HG03159 (cell line): ENCODE results near the gene ZNF415.
"Not testable (repeated sequence)": the region's sequence is repeated elsewhere in the genome, so short reads cannot be mapped to it uniquely, and the experiment has no call there.

Source experiments
- ATAC-seq: cut with Tn5 transposase; IDR thresholded peaks from one replicate; pipeline ENCODE4 v1.9.1; 2021; ENCODE audit warnings: mild to moderate bottlenecking, moderate library complexity; ENCODE audit not compliant: unreplicated experiment

ZNF415 gene

DNA sequence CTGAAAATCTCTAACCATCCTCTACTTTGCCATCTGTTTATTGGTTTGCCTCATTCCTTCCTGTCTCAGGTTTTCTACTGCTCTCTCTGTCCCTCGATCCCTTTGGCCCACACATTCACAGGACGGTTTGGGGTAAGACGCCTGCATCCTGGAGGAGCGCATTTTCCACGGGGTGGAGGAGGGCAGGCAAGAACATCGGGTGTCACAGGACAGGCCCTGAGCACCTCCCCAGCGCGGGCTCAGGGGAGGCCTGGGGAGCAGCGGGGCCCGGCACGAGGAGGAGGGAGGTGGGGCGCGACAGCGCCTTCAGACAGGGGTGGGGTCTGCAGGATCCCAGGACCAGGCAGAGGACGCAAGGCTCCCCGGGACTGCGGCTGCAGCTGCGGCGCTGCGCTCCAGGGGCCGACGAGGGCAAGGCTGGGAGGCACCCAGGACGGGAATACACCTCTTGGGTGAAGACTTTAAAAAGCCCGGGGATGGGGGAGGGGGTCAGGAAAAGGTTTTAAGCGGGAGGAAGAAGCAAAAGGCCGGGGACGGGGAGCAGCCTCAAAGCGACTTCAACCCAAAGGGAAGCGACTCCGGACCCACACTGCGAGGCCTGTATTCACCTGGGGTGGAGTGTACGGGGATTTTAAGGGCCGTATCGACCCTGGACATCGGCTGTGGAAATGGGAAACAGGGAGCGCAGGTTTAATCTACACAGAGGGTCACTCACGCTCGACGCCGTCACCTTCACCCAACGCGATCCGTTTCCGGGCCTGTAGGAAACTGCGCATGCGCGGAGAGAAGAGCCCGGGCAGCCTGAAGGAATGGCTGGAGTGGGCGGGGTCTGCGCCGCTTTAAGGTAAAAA lies at the start of gene ZNF415:
Gene ZNF415, minus strand, starts transcription at position 770 of the 851 bp plus-strand sequence. CDS start 10,234 bp downstream, outside the sequence.
- no peak for ATAC-seq

DNA sequence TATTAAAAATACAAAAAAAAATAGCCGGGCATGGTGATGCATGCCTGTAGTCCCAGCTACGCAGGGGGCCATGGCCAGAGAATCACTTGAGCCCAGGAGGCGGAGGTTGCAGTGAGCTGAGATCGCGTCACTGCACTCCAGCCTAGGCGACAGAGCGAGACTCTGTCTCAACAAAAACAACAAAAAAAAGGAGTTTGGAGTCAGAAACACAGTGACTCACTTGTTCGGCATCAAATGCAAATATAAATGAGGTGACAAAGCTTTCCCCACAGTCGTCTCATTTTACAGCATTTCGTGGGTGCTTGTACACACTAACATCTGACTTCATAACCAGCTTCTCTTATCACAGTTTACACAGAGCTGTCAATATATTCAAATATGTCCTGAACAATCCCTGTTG lies 49.5 kb upstream of the ZNF415 start:
- ATAC-seq = no peak

DNA sequence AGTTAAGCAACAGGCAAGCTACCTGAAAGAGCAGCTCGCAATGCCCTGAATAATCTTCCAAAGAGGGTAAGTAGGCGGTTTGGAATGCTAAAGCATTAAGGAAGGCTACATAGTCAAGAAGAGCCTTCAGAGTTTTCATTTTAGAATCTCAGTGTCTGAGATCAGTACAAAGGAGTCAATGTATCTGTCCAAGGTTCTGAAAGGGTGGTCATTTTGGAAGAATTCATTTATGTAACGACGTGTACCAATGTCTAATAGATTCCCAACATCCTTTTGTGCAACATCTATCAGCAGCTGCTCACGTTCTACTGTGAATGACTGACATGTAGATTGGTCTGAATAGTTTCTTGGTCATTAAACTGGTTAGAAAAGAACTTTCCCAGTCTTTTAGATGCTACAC lies 45.3 kb upstream of the ZNF415 start:
- no peak for ATAC-seq

DNA sequence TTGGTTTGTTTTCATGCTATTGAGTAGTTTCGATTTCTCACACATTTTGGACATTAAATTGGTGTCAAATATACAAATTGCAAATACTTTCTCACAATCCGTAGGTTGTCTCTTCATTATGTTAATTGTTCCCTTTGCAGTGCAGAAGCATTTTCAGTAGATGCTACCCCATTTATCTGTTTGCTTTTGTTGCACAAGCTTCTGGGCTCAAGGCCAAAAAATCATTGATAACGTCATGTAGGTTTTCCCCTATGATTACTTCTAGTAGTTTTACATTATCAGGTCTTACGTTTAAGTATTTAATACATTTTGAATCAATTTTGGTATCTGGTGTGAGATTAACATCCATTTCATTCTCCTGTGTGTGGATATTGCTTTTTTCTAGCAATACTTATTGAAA lies 40.2 kb upstream of the ZNF415 start:
- ATAC-seq = no peak

DNA sequence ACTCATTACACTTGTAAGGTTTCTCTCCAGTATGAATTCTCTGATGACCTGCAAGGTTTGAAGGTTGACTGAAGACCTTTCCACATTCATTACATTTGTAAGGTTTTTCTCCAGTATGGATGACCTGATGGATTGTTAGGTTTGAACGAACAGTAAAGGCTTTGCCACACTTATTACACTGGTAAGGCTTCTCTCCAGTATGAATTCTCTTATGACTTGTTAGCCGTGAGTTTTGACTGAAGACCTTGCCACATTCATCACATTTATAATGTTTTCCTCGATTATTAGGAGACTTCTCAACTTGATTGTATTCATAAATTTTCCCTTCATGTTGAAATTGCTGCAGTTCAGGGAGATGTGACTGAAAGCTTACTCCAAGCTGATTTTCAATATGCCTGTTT lies 33.0 kb upstream of the ZNF415 start:
- no peak for ATAC-seq

DNA sequence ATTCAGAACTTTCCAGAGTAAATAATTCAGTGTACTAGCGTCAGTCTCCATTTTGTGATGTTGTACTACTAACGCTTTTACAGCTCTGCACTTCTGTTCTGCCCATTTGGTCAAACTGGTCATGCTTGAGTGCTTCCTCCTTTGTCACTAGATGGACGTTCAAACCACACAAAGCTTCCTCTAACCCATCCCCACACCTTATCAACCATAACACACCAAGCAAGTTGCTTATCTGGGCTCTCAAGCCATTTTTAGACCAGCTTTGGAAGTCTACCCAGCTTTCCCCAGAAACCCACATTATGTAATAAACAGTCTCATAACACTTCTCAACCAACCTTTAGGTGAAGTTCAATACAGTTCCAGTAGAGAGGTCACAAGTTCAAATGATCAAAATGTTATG lies 28.4 kb upstream of the ZNF415 start:
- ATAC-seq = no peak

DNA sequence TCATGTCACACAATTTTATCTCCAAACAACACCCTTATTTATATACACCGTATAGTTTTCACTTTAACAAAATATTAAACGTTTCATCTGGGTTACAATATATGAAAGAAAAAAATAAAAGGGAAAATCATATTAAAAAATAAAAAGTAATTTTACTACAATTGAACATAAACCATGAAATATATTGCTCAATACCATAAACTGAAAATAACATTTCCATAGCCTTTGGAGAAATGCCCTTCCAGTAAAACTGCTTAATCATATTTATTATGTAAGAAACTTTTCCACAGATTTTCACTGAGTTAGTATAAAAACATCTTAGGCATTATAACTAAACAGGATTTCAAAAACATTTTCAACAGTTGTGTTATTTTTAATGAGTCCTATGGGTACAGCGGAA lies 27.6 kb upstream of the ZNF415 start:
- ATAC-seq = no peak

DNA sequence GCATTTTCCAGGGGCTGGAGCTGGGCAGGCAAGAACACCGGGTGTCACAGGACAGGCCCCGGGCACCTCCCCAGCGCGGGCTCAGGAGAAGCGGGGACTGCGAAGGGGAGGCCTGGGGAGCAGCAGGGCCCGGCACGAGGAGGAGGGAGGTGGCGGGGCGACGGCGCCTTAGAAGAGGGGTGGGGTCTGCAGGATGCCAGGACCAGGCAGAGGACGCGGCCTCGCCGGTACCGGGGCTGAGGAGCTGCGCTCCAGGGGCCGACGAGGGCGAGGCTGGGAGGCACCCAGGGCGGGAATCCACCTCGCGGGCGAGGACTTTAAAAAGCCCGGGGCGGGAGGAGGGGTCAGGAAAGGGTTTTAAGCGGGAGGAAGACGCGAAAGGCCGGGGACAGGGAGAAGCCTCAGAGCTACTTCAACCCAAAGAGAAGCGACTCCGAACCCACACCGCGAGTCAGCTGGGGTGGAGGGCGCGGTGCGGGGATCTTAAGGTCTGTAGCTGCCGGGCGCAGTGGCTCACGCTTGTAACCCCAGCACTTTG lies 25.5 kb upstream of the ZNF415 start:
- no peak for ATAC-seq

DNA sequence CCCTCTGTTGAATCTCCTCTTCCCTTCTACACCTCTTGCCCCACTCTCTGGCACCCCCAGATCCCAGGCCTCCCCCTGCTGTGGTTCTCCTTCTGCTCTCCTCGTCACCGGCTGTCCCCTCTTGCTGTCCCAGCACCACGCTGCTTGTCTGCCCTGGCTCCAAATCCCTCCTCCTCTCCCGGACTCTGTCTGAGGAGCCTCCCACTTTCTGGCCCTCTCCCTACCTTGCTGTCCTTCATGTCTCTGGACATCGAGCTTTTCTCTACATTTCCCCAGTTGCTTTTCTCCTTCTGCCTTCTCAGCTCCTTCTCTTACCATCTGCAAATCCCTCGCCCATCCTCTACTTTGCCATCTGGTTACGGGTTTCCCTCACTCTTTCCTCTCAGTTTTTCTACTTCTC lies 24.9 kb upstream of the ZNF415 start:
- no peak for ATAC-seq

DNA sequence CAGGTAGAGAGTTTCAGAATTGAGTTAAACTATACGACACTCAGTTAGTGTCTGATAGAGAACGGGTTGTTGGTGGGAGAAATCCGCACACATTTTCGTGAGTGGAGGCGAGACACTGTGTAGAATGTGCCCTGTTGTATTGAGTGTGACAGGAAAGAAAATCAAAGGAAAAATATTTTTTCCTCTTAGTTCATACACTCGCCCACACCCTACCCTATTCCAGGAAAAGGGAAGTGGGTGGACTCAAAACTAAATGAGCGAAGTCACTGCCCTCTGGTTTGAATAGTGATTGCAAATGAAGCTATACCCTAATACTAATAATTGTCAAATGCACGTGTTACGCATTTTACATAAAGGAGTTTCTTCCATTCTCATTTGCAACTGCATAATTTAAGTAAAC lies 24.1 kb upstream of the ZNF415 start:
- ATAC-seq = no peak

DNA sequence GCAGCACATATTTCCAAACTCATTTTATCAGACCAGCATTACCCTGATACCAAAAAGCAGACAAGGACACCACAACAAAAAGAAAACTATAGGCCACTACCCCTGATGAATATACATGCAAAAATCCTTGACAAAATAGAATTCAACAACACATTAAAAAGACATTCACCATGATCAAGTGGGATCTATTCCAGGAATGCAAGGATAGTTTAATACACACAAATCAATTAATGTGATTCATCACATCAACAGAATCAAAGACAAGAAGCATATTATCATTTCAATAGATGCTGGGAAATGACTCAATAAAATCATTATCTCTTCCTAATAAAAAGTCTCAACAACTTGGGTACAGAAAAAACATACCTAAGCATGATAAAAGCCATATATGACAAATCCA lies 14.9 kb upstream of the ZNF415 start:
- ATAC-seq = no peak

DNA sequence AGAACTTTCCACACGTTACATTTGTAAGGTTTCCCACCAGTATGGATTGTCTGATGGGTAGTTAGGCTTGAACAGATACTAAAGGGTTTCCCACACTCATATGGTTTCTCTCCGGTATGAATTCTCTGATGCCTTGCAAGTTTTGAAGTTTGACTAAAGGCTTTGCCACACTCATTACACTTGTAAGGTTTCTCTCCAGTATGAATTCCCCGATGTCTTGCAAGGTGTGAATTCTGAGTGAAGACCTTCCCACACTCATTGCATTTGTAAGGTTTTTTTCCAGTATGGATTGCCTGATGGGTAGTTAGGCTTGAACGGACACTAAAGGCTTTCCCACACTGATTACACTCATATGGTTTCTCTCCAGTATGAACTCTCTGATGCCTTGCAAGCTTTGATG lies 7.6 kb upstream of the ZNF415 start:
- no peak for ATAC-seq

DNA sequence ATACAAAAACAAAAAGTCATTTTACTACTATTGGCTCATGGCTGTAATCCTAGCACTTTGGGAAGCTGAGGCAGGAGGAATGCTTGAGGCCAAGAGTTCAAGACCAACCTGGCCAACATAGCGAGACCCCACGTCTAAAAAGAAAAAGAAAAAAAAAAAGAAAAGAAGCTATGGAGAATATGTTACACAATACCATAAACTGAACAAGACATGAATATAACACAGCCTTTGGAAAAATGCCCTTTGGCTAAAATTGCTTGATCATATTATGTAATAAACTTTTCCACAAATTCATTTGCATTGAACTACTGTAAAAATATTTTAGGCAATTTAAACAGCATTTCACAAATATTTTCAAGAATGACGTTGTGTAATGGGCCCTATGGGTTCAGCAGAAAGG lies 3.7 kb upstream of the ZNF415 start:
- ATAC-seq = no peak

DNA sequence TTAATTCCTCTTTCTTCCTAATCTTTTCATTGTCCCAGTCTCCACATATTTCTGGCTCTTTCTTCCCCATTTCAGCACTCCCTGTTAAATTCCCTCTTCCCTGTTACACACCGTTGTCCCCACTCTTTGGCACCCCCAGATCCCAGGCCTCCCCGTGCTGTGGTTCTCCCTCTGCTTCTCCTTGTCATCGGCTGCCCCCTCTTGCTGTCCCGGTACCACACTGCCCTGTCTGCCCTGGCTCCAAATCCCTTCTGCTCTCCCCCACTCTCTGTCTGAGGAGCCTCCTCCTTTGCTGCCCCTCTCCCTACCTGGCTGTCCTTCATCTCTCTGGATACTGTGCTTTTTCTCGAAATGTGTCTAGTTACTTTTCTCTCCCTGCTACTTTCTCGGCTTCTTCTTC lies 983 bp downstream of the ZNF415 start:
- no peak for ATAC-seq

DNA sequence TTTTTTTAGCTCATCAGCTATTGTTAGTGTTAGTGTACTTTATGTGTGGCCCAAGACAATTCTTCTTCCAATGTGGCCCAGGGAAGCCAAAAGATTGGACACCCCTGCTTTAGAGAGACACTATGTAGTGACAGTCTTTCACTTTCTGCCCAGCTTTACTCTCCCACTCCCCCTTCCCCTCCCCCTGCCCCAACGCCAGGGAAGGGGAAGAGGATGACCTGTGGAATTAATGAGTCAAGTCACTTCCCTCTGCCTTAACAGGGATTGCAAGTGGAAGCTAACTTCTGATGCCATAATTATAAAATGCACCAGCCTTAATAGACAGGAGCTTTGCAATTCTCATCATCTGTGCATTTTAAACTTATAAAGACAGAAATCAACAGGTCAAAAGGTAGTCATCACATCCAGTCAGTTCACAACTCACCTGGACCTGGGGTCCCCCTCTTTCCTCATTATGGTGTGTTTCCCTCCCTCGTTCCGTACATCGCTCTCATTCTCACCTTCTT lies 1.6 kb downstream of the ZNF415 start:
- no peak for ATAC-seq

DNA sequence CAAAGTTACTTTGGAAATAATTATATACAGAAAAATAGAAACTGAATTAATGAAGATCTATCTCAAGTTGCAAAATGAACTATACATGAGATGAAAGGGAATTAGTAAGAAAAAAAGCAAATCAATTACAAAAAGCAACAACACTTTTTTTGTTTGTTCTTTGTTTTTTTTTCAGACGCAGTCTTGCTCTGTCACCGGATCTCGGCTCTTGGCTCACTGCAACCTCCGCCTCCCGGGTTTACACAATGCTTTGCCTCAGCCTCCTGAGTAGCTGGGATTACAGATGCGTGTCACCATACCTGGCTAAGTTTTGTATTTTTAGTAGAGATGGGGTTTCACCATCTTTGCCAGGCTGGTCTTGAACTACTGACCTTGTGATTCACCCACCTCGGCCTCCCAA lies 2.2 kb downstream of the ZNF415 start:
- no peak for ATAC-seq

DNA sequence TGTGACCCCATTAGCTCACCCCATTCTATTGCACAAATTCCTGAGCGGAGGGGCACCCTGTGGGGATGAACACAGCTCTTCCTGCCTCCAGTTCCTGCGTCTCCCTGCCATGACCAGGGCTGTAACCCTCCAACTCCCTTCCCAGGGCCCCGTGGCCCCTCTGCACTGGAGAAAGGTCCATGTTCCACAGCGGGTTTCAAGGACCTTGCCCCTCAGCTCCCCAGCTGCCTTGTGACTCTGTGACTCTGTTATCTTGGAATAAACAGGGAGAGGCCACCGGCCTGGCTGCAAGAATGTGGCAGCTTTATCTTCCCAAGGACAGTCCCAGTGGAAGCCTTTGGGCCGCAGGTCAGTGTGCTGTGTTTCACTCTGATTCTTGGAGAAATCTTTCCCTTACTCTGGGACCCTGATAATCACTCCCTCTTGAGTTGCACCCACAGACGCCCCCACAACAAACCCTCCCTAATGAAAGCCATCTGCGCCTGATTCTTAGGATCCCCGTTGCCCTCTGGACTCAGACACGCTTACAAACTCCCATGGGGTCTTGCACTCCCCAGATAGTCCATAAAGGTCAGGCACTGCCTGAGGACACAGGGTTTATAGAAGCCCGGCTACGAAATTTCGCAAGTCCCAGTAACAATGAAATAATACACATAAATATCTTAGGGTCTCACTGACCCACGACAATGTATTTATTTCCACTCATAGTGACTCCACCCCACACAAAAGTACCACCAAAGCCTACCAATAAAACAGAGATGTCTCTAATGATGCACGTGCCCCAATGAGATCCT lies 5.8 kb downstream of the ZNF415 start:
- not testable (repeated sequence) for ATAC-seq

DNA sequence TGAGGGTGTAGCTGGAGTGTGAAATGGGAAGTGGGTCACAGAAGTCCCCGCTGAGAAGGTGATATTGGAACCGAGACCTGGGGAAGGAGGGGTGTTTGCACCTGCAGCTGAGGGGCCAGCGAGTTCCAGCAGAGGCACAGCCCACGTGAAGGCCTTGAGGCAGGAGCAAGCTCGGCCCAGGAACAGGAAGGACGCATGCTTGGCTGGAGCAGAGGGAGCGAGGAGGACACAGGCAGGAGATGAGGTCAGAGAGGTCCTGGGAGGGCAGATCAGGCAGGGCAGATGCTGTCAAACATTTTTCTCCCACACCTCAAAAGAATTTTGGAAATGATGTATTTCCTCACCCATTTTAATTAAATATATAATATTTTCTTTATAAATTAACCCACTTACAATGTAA lies 9.3 kb downstream of the ZNF415 start:
- ATAC-seq = no peak

DNA sequence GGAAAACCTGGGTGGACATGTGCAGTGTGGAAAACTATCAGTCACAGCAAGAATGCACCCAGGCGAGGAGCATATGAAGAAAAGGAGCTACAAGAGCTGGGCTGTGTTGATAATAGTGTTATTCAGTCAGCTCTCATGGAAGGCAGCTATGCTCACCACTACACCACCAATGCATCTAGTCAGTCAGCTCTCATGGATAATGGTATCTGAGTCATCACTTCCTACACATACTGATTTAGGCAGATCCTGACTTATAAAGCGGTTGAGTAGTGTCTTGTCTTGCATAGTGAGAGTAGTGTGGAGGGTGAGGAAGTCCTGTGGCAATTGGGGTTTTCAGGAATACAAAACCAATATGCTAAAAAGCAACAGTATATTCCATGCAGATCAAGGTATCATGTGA lies 20.4 kb downstream of the ZNF415 start:
- ATAC-seq = no peak

DNA sequence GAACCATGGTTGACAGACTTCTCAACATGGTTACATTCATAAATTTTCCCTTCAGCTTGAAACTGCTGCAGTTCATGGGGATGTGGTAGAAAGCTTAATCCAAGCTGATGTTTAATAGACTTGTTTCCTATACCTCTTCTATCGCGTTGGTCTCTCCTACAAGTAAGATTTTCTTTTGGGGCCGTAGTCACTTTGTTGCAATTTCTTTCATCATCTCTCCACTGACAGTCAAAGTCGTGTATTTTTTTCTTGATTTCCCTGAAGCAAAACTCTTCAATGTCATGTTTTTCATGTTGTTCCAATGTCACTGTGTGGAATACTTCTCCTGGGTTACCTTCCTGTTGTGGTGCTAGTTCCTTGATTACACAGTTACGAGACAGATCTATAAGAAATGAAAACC lies 23.2 kb downstream of the ZNF415 start:
- no peak for ATAC-seq

DNA sequence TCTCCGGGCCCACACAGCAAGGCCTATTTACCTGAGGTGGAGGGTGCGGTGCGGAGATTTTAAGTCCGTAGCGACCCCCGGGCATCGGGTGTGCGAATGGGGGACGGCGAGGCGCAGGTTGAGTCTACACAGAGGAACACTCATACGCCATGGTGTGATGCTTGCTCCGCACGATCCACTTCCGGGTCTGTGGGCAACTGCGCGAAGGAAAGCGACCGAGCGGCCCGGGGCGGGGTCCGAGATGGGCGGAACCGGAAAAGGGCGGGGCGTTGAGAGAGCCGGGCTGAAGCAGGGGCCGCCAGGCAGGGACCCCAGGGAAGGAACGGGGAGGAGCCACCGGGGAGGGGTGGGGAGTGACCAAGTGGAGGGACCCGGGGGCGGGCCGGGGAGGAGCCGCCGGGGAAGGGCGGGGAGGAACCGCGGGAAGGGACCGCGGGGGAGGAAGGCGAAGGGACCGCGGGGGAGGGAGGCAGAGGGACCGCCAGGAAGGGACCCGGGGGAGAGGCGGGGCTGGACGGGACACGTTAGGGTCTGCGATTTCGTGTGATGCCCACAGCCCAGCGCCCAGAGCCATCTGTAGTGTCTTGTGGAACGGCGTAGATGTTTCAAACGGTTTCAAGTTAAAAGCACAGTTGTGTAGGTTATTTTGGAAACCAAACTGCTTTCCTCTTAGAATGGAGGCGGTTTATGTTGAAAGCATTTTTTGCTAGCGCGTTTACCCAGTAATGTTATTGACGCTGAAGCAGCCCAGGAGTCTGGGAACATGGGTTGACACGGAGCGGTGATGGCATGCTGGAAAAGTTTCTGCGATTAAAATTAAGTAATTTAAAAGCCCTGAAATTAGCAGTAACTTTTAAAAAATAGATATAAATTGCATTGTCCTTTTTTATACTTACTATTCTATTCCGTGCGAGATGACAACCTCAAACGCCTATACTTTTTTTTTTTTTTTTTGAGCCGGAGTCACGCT lies 29.2 kb downstream of the ZNF415 start, which contains the start of gene ZNF160:
Gene ZNF160, minus strand, starts transcription at position 189 of the 970 bp plus-strand sequence. CDS start 17,146 bp downstream, outside the sequence.
- peak; percentile 96 for ATAC-seq
